DND-41 (cell line): ENCODE results near the gene PPAN.

ENCODE experiments used
- ATAC-seq: fragments of 200-7000 bp; cut with Tn5 transposase; 3 replicates; pipeline ENCODE4 v1.9.1; 2021; ENCODE audit warnings: low read depth; ENCODE audit not compliant: insufficient read depth
- DNase-seq: peaks from one replicate; pipeline ENCODE4 v3.0.0-alpha.2; 2020
- H2AFZ ChIP-seq: 2 replicates; pipeline ENCODE4 v1.6.0; 2012; ENCODE audit warnings: low read depth, low read length
- H3K27ac ChIP-seq: 2 replicates; pipeline ENCODE4 v1.5.1; 2012; ENCODE audit warnings: low read length, inconsistent platforms
- H3K27me3 ChIP-seq: fragments of 200-600 bp; sonication (generic); 2 replicates; pipeline ENCODE4 v1.6.0; 2012; ENCODE audit warnings: low read length, mild to moderate bottlenecking, inconsistent platforms; ENCODE audit not compliant: insufficient read depth, poor library complexity
- H3K36me3 ChIP-seq: 2 replicates; pipeline ENCODE4 v1.5.1; 2012; ENCODE audit warnings: low read length, inconsistent platforms; ENCODE audit not compliant: insufficient read depth
- H3K4me1 ChIP-seq: 2 replicates; pipeline ENCODE4 v1.5.1; 2012; ENCODE audit warnings: mild to moderate bottlenecking, low read length; ENCODE audit not compliant: insufficient read depth
- H3K4me2 ChIP-seq: 2 replicates; pipeline ENCODE4 v1.6.0; 2012; ENCODE audit warnings: mild to moderate bottlenecking, moderate library complexity, low read length, inconsistent platforms; ENCODE audit not compliant: insufficient read depth
- H3K4me3 ChIP-seq, 2 experiments: fragments of 200-600 bp in 1 of 2; shearing (Covaris generic) in 1 of 2; 2 replicates each; pipeline ENCODE4 v1.5.1; 2012 to 2016; ENCODE audit warnings: inconsistent platforms in 2 of 2, low read length in 2 of 2, mild to moderate bottlenecking in 2 of 2, low read depth in 1 of 2, moderate library complexity in 1 of 2
- H3K79me2 ChIP-seq: 2 replicates; pipeline ENCODE4 v1.6.0; 2012; ENCODE audit warnings: low read length, inconsistent platforms; ENCODE audit not compliant: insufficient read depth
- H3K9ac ChIP-seq: 2 replicates; pipeline ENCODE4 v1.6.0; 2012; ENCODE audit warnings: low read depth, mild to moderate bottlenecking, inconsistent platforms, low read length, moderate library complexity
- H3K9me3 ChIP-seq: 2 replicates; pipeline ENCODE4 v1.5.1; 2012; ENCODE audit warnings: low read length, moderate library complexity, mild to moderate bottlenecking, inconsistent platforms; ENCODE audit not compliant: insufficient read depth, severe bottlenecking
- H4K20me1 ChIP-seq: 2 replicates; pipeline ENCODE4 v1.6.0; 2012; ENCODE audit warnings: low read length; ENCODE audit not compliant: insufficient read depth
- EZH2 ChIP-seq: IDR thresholded peaks from 3 replicates; pipeline ENCODE4 v1.6.1; 2012; ENCODE audit warnings: borderline replicate concordance, low read depth, mild to moderate bottlenecking, moderate library complexity, low read length, inconsistent platforms; ENCODE audit not compliant: severe bottlenecking
- TF ChIP-seq, protein P1 (sequence below): IDR thresholded peaks from 2 replicates; pipeline ENCODE4 v1.5.1; 2012; ENCODE audit warnings: borderline replicate concordance, low read length, moderate library complexity, mild to moderate bottlenecking; ENCODE audit not compliant: poor library complexity, severe bottlenecking; ENCODE audit errors: extremely low read depth

The PPAN gene

DNA sequence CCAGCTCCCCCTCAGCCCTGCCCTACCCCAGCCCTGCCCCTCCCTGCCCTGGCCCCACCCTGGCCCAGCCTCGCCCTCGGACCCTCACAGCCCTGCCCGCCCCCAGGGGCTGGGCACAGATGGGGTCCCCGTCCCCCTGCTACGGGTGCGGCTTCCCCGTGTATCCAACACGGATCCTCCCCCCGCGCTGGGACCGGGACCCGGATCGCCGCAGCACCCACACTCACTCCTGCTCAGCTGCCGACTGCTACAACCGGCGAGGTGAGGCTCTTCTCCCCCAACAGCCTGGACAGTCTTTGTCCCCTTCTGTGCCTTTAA, 14.8 kb upstream of the PPAN start:
- Histone ChIP-seq H3K27me3 (no peaks in the 10 kb centered on the region), H3K4me3 (no peak overlapping the region), H4K20me1 (0 out of 2 replicates have a peak, but pooled peaks cover 3% of the 10 kb centered on the region), H3K9me3 (no peaks in the 10 kb centered on the region), H2AFZ (no peak overlapping the region), H3K36me3 (peaks cover 7% of the 10 kb centered on the region), H3K4me1 (peaks cover 11% of the 10 kb centered on the region), H3K27ac (no peak overlapping the region), H3K79me2 (no peaks in the 10 kb centered on the region; the same call in 1 of the 2 replicates), H3K9ac (no peak overlapping the region), H3K4me2 (no peak overlapping the region)
- TF ChIP-seq, protein P1, sequence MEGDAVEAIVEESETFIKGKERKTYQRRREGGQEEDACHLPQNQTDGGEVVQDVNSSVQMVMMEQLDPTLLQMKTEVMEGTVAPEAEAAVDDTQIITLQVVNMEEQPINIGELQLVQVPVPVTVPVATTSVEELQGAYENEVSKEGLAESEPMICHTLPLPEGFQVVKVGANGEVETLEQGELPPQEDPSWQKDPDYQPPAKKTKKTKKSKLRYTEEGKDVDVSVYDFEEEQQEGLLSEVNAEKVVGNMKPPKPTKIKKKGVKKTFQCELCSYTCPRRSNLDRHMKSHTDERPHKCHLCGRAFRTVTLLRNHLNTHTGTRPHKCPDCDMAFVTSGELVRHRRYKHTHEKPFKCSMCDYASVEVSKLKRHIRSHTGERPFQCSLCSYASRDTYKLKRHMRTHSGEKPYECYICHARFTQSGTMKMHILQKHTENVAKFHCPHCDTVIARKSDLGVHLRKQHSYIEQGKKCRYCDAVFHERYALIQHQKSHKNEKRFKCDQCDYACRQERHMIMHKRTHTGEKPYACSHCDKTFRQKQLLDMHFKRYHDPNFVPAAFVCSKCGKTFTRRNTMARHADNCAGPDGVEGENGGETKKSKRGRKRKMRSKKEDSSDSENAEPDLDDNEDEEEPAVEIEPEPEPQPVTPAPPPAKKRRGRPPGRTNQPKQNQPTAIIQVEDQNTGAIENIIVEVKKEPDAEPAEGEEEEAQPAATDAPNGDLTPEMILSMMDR, result no peak
- no peak for TF ChIP-seq EZH2
- ATAC-seq (no peak), DNase-seq (no peak)

GRCh38 chr19:10091895-10092641, 14.1 kb upstream of the PPAN start:
- no peak overlapping the region for H3K4me3 ChIP-seq
- ATAC-seq (no peak), DNase-seq (no peak)
- H3K27me3 ChIP-seq, result no peaks in the 10 kb centered on the region
- TF ChIP-seq, protein P1, result no peak
- TF ChIP-seq EZH2, result no peak
- no peak overlapping the region for H3K9ac ChIP-seq
- H3K9me3 ChIP-seq, result no peaks in the 10 kb centered on the region
- H3K4me2 ChIP-seq, result no peak overlapping the region
- no peaks in the 10 kb centered on the region for H3K79me2 ChIP-seq
- H4K20me1 ChIP-seq, result 0 out of 2 replicates have a peak, but pooled peaks cover 3% of the 10 kb centered on the region
- peaks cover 4% of the 10 kb centered on the region for H3K4me1 ChIP-seq
- H3K36me3 ChIP-seq, result peaks cover 7% of the 10 kb centered on the region
- H2AFZ ChIP-seq, result no peak overlapping the region
- no peak overlapping the region for H3K27ac ChIP-seq

DNA sequence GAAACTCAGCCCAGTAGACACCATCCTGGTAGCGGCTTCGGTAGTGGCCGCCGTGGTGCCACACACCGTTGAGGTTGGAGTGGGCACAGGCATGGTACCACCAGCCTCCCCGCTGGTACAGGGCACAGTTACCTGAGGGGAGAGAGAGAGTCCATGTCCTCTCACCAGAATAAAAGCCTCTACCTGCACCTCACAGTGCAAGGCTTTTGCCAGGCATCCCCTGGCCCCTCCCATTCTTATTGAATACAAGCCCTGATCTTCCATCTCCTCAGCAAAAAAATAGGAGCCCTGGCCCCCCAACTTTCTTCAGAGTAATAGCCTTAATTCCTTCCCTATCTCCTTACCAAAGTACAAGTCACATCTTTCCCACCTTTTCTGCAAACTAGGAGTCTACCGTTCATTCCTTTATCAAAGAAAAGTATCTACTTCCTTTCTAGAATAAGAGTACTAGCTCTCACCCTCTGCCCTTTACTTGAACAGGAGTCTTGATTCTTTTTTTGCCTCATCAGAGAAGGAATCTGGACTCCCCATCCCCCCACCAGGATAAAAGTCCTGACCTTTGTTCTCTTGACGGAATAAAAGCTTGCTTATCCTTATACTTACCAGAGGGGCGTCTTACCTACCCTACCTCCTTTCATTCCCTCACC, 13.4 kb upstream of the PPAN start:
- no peaks in the 10 kb centered on the region for H3K27me3 ChIP-seq
- no peak overlapping the region for H3K9ac ChIP-seq
- no peak overlapping the region for H2AFZ ChIP-seq
- H3K4me2 ChIP-seq, result no peak overlapping the region
- H4K20me1 ChIP-seq, result 0 out of 2 replicates have a peak, but pooled peaks cover 3% of the 10 kb centered on the region
- peaks cover 7% of the 10 kb centered on the region for H3K36me3 ChIP-seq
- no peaks in the 10 kb centered on the region for H3K79me2 ChIP-seq
- ATAC-seq (no peak), DNase-seq (no peak)
- H3K4me1 ChIP-seq, result no peaks in the 10 kb centered on the region
- no peak overlapping the region for H3K27ac ChIP-seq
- TF ChIP-seq EZH2, result no peak
- TF ChIP-seq, protein P1, result no peak
- H3K9me3 ChIP-seq, result no peaks in the 10 kb centered on the region
- H3K4me3 ChIP-seq, result no peak overlapping the region
